Measurements from ENCODE around the gene JTB. TPM values are rescaled to one million over a fixed set of nuclear protein-coding genes. Genes with fewer than 3 reads are reported as not detected.

JTB gene
- polyA plus RNA-seq, 1 of the 3 experiments (the other 2 are of a cell fraction), result 118 TPM

DNA sequence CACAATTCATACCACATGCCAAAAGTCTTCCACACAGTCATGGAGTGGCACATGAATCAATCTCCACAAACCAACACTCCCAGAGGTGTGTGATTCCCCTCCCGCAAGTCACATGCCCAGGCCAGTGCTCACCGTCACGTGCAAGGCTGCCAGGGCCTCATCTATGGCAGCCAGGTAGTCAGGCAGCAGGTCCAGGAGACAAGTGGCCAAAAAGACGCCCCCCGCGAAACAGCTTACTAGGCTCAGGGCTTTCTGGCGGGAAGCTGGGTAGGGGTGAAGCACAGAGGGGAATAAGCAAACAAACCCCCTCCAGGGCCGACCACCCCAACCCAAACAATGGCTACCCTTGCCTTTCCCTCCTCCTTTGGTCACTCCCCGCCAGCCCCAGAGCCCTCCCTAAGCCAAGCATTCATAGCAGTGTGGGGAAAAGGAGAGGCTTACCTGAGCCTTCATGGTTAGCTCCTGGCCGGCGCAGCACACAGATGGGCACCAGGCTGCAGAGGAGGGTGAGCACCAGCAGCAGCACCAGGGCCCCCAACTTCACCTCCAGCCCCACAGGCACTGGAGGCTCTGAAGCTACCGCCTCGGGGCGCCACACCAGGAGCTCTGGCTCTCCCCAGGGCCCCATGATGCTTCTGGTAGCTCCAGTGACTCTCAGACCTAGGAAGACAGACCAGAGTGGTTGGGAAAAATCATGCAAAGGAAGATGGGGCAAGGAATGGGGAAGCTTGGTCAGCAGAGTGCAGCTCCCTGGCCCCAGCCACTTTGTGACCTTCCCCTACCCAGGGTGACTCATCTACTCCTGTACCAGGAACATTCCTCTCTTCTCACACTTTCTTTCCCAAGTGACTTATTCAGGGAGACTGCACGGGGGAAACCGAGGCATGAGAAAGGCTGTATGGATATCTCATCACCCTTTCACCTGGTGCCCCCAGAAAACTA lies 15.1 kb downstream of the JTB start (continued):
- TF ChIP-seq, protein P1, sequence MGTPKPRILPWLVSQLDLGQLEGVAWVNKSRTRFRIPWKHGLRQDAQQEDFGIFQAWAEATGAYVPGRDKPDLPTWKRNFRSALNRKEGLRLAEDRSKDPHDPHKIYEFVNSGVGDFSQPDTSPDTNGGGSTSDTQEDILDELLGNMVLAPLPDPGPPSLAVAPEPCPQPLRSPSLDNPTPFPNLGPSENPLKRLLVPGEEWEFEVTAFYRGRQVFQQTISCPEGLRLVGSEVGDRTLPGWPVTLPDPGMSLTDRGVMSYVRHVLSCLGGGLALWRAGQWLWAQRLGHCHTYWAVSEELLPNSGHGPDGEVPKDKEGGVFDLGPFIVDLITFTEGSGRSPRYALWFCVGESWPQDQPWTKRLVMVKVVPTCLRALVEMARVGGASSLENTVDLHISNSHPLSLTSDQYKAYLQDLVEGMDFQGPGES (IDR thresholded peaks at IDR 0.05; ENCODE audit: low read depth, low read length), result no peak
- TF ChIP-seq FOSL2 (IDR thresholded peaks at IDR 0.05; ENCODE audit: borderline replicate concordance, low read depth) (peak; percentile 60; the same call in 1 of the 2 replicates), SIN3A (IDR thresholded peaks at IDR 0.05; ENCODE audit: borderline replicate concordance, low read depth, low read length) (no peak), JUND (IDR thresholded peaks at IDR 0.05) (0 out of 2 replicates have a peak, but pooled peaks have one; percentile 9), TEAD4 (IDR thresholded peaks at IDR 0.05; ENCODE audit: borderline replicate concordance, insufficient read depth) (no peak), ELF1 (IDR thresholded peaks at IDR 0.05) (no peak), NFIC (IDR thresholded peaks at IDR 0.05; ENCODE audit: borderline replicate concordance) (no peak)
- TF ChIP-seq, protein P2, sequence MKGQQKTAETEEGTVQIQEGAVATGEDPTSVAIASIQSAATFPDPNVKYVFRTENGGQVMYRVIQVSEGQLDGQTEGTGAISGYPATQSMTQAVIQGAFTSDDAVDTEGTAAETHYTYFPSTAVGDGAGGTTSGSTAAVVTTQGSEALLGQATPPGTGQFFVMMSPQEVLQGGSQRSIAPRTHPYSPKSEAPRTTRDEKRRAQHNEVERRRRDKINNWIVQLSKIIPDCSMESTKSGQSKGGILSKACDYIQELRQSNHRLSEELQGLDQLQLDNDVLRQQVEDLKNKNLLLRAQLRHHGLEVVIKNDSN (IDR thresholded peaks at IDR 0.05; ENCODE audit: borderline replicate concordance, low read depth), result peak; percentile 40; the same call in 1 of the 2 replicates
- TF ChIP-seq, protein P3, sequence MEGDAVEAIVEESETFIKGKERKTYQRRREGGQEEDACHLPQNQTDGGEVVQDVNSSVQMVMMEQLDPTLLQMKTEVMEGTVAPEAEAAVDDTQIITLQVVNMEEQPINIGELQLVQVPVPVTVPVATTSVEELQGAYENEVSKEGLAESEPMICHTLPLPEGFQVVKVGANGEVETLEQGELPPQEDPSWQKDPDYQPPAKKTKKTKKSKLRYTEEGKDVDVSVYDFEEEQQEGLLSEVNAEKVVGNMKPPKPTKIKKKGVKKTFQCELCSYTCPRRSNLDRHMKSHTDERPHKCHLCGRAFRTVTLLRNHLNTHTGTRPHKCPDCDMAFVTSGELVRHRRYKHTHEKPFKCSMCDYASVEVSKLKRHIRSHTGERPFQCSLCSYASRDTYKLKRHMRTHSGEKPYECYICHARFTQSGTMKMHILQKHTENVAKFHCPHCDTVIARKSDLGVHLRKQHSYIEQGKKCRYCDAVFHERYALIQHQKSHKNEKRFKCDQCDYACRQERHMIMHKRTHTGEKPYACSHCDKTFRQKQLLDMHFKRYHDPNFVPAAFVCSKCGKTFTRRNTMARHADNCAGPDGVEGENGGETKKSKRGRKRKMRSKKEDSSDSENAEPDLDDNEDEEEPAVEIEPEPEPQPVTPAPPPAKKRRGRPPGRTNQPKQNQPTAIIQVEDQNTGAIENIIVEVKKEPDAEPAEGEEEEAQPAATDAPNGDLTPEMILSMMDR (IDR thresholded peaks at IDR 0.05), result peak; percentile 10; the same call in 1 of the 2 replicates

DNA sequence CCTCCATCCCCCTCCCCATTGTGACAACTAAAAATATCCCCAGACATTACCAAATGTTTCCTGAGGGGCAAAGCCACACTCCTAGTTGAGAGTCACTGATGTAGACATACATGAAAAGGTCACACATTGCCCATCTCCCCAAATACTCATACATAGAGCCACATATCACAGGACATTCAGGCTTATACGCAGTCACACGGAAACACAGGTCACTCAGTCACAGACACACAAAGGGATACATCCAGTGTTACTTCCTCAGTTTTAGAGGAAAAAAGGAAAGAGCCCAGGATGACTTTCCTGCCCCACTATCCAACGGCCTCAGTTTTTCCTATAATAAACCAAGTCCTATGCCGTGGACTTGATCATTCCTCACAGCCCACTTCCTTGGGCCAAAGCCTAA lies 16.1 kb downstream of the JTB start:
- no peaks in the 10 kb centered on the region for H3K9me3 ChIP-seq
- H3K4me2 ChIP-seq, result peak overlapping the region; percentile 93
- peaks cover 12 to 15% of the 10 kb centered on the region in 2 experiments for H3K36me3 ChIP-seq (replicated peaks in 1 of 2; ENCODE audit: control insufficient read depth in 1 of 2, insufficient read depth in 2 of 2, low read length in 1 of 2)
- no peak overlapping the region; a peak in 1 of 4 replicates for H3K27ac ChIP-seq (ENCODE audit: low read depth in 2 of 2, low read length in 1 of 2)
- peaks cover 5 to 47% of the 10 kb centered on the region in 2 experiments; a peak in 3 of 4 replicates for H3K4me1 ChIP-seq (ENCODE audit: control insufficient read depth in 1 of 2, insufficient read depth in 2 of 2, low read depth in 1 of 2, low read length in 1 of 2)
- no peak overlapping the region for H3K9ac ChIP-seq
- H3K9me2 ChIP-seq, result no peaks in the 10 kb centered on the region
- H2AFZ ChIP-seq (ENCODE audit: low read depth), result no peak overlapping the region
- H3K4me3 ChIP-seq (ENCODE audit: low read depth in 2 of 2, low read length in 1 of 2), result peak overlapping the region; percentile 77 to 91; a peak in 3 of 4 replicates
- no peaks in the 10 kb centered on the region for H3K27me3 ChIP-seq (ENCODE audit: insufficient read depth)
- WGBS (ENCODE audit: low lambda C conversion rate), result 87% methylated on average over 4 of the region's 4 CpGs
- H3K79me2 ChIP-seq (ENCODE audit: insufficient read depth), result peaks cover 68% of the 10 kb centered on the region
- no peak for DNase-seq
- H4K20me1 ChIP-seq (ENCODE audit: insufficient read depth), result peaks cover 15% of the 10 kb centered on the region
- H3F3A ChIP-seq (replicated peaks; ENCODE audit: insufficient read depth), result peaks cover 20% of the 10 kb centered on the region
- ChIA-PET POLR2A (interaction anchor here (1.8 to 3.4 kb wide), 2 partner anchors 29 to 39 kb away, joined by 3 to 20 read pairs; partner anchors contain the start of genes GATAD2B and RPS27), CTCF (interaction anchor here (8.6 kb wide), 1 partner anchor 25 kb away, joined by 50 read pairs; the partner anchor contains the start of gene RAB13)
- TF ChIP-seq, protein P2 (IDR thresholded peaks at IDR 0.05; ENCODE audit: borderline replicate concordance, low read depth), result no peak
- no peak for TF ChIP-seq SIN3A (IDR thresholded peaks at IDR 0.05; ENCODE audit: borderline replicate concordance, low read depth, low read length)
- no peak for TF ChIP-seq FOXM1 (IDR thresholded peaks at IDR 0.05; ENCODE audit: low read depth)
- no peak for TF ChIP-seq GABPA (IDR thresholded peaks at IDR 0.05; ENCODE audit: low read depth)
- TF ChIP-seq RXRA (IDR thresholded peaks at IDR 0.05; ENCODE audit: borderline replicate concordance, low read depth), result no peak
- TF ChIP-seq, protein P4, sequence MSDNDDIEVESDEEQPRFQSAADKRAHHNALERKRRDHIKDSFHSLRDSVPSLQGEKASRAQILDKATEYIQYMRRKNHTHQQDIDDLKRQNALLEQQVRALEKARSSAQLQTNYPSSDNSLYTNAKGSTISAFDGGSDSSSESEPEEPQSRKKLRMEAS (IDR thresholded peaks at IDR 0.05; ENCODE audit: low read depth), result no peak
- TF ChIP-seq GATA2 (CRISPR knock-in tag; IDR thresholded peaks at IDR 0.05), result no peak
- no peak for TF ChIP-seq JUND (IDR thresholded peaks at IDR 0.05)
- TF ChIP-seq SMC3 (IDR thresholded peaks at IDR 0.05; ENCODE audit: low read depth, low read length), result no peak
- TF ChIP-seq RAD21 (IDR thresholded peaks at IDR 0.05; ENCODE audit: low read length), result no peak
- TF ChIP-seq EP300 (IDR thresholded peaks at IDR 0.05; ENCODE audit: borderline replicate concordance in 1 of 2, low read depth in 1 of 2, low read length in 1 of 2), result no peak
- TF ChIP-seq TCF12 (IDR thresholded peaks at IDR 0.05), result no peak
- TF ChIP-seq, protein P5, sequence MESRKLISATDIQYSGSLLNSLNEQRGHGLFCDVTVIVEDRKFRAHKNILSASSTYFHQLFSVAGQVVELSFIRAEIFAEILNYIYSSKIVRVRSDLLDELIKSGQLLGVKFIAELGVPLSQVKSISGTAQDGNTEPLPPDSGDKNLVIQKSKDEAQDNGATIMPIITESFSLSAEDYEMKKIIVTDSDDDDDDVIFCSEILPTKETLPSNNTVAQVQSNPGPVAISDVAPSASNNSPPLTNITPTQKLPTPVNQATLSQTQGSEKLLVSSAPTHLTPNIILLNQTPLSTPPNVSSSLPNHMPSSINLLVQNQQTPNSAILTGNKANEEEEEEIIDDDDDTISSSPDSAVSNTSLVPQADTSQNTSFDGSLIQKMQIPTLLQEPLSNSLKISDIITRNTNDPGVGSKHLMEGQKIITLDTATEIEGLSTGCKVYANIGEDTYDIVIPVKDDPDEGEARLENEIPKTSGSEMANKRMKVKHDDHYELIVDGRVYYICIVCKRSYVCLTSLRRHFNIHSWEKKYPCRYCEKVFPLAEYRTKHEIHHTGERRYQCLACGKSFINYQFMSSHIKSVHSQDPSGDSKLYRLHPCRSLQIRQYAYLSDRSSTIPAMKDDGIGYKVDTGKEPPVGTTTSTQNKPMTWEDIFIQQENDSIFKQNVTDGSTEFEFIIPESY (IDR thresholded peaks at IDR 0.05; ENCODE audit: borderline replicate concordance, low read depth), result no peak
- TF ChIP-seq, protein P3 (IDR thresholded peaks at IDR 0.05), result no peak
